NB4 (cell line): ENCODE results near the gene BUD13.

Experiments used
- DNase-seq: peaks from one replicate; pipeline ENCODE4 v3.0.0; 2010; ENCODE audit warnings: low read depth
- H3K4me3 ChIP-seq: one replicate; pipeline ENCODE4 v1.5.1; 2011; ENCODE audit warnings: mild to moderate bottlenecking, low read depth, low read length, moderate library complexity
- MYC ChIP-seq: IDR thresholded peaks from 2 replicates; pipeline ENCODE4 v1.6.1; 2011; ENCODE audit warnings: low read depth, low read length
- POLR2A ChIP-seq: IDR thresholded peaks from 2 replicates; pipeline ENCODE4 v1.6.1; 2011; ENCODE audit warnings: mild to moderate bottlenecking; ENCODE audit not compliant: insufficient read length; ENCODE audit errors: extremely low read depth
- TF ChIP-seq, protein P1 (sequence below): IDR thresholded peaks from 2 replicates; pipeline ENCODE4 v1.6.1; 2011; ENCODE audit warnings: low read depth, low read length
- TF ChIP-seq, protein P2 (sequence below): IDR thresholded peaks from one replicate; pipeline ENCODE4 v1.5.1; 2012; ENCODE audit warnings: low read depth, low read length

BUD13 gene

DNA sequence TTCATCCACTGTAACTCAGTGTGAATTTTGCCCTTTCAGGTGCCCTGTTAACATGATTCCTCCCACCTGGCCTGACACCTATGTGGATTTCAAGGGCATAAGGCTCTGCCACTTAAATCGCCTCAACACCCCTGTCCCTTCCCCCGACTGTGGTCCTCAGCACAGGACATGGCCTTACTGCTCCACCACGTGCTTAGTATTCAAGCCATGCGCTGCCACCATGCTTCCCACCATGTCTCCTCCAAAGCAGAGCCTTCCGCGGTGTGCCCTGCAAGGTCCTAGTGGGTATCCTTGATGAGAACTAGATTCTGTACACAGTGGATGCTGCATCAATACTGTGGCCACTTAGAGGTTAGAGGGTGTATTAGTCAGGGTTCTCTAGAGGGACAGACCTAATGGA, 51.9 kb downstream of the BUD13 start:
- DNase-seq: no peak
- no peak overlapping the region for H3K4me3 ChIP-seq
- TF ChIP-seq POLR2A: no peak
- TF ChIP-seq, protein P1, sequence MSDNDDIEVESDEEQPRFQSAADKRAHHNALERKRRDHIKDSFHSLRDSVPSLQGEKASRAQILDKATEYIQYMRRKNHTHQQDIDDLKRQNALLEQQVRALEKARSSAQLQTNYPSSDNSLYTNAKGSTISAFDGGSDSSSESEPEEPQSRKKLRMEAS: no peak
- TF ChIP-seq MYC: no peak

DNA sequence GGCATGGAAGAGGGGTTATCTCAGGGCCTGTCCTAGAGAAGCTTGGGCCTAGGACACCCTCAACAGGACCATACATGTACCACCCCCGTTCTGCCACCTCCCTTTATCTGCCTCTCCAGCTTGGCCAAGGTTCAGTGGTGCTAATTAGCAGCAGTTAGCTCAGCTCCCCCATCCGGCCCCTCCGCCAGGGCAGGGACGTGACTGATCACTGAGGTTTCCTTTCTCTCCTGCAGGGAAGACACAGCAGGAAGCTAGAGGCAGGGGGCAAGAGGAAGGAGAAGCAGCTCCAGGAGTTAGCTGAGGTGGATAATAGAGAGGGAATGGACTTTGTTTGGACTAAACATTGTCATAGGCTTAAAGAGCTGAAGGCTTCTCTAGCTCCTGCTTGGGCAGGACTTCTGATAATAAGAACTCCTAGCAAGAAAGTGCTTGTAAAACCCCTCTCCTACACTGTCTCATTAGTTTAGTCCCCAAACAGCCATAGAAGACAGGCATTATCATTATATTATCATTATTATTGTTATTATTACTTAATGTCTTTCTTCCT, 53.8 kb downstream of the BUD13 start:
- no peak for DNase-seq
- no peak for TF ChIP-seq MYC
- TF ChIP-seq, protein P1: no peak
- TF ChIP-seq, protein P2, sequence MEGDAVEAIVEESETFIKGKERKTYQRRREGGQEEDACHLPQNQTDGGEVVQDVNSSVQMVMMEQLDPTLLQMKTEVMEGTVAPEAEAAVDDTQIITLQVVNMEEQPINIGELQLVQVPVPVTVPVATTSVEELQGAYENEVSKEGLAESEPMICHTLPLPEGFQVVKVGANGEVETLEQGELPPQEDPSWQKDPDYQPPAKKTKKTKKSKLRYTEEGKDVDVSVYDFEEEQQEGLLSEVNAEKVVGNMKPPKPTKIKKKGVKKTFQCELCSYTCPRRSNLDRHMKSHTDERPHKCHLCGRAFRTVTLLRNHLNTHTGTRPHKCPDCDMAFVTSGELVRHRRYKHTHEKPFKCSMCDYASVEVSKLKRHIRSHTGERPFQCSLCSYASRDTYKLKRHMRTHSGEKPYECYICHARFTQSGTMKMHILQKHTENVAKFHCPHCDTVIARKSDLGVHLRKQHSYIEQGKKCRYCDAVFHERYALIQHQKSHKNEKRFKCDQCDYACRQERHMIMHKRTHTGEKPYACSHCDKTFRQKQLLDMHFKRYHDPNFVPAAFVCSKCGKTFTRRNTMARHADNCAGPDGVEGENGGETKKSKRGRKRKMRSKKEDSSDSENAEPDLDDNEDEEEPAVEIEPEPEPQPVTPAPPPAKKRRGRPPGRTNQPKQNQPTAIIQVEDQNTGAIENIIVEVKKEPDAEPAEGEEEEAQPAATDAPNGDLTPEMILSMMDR: no peak
- TF ChIP-seq POLR2A: no peak

DNA sequence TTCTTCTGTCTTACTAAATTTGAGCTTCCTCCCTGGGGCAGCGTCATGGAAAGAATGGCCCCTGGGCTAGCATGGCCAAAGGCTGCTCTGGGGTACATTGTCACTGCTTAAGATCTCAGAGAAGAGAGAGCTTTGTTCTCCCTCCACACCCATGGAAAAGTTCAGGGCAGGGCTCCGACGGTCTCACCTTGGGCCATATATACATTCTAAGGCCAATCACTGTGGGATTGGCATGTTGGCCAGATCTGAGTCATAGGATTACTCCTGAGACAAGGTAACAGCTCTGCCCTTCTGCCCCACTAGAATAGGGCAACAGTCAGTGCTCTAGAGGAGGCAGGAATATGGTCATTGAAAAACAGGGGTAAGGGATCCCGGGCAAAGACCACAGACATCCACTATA, 56.2 kb downstream of the BUD13 start:
- H3K4me3 ChIP-seq: no peak overlapping the region
- no peak for DNase-seq
- no peak for TF ChIP-seq POLR2A
- no peak for TF ChIP-seq MYC
- TF ChIP-seq, protein P1: no peak
- TF ChIP-seq, protein P2: no peak

More for the DNA sequence above, 53.8 kb downstream of the BUD13 start:
- no peak overlapping the region for H3K4me3 ChIP-seq

DNA sequence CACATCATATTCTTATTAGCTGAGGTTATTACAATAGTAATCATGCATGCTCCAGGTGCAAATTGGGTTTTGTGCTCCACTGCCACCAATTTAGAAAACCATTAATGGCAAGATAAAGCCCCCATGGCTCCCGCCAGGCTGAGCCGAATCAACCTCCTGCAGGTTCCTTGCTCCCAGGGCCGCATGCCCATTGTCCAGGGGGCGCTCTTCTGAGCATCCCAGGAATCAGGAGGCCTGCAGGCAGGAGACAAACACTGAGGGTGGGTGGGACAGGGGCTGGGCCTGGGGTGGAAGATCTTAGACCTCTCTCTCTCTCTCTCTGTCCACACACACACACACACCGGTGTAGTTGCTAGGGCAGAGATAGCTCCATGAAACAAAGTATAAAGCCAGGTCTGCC, 57.4 kb downstream of the BUD13 start:
- H3K4me3 ChIP-seq: no peak overlapping the region
- DNase-seq: no peak
- no peak for TF ChIP-seq POLR2A
- TF ChIP-seq, protein P2: no peak
- TF ChIP-seq, protein P1: no peak
- TF ChIP-seq MYC: no peak

DNA sequence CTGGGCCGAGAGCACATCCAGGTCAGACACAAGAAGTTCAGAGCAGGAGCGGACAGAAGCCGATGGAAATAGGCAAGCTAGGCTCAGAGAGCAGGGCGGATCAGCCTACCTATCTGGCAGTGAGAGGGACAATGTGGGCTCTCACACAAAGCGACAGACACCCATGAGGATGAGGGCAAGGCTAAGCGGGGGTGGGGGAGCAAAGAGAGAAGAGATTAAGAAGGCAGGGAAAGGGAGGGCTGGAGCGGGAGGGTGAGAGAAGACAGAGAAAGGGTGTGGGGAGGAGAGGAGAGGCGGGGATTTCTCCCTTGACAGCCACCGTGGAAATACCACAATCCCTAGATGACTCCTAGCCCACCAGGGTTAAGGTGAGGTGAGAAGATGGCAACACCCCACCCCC, 57.9 kb downstream of the BUD13 start:
- TF ChIP-seq, protein P2: no peak
- no peak for TF ChIP-seq MYC
- no peak for TF ChIP-seq POLR2A
- TF ChIP-seq, protein P1: no peak
- no peak for DNase-seq

DNA sequence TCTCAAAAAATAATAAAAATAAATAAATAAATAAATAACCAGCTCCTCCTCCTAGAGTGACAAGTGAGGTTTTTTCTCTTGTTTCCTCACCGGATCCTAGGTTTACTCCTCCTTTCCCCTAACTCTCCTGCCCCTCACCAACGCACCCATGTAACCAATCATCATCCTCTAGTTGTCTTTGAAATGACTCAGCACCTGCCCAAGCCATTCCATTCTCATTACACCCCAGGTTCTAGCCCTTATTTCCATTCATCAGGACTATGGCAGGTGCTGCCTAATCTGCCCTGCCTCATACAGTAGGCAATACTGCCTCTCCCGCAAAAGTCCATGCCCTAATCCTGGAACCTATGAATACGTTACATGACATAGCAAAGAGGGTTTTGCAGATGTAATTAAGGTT, 60.4 kb downstream of the BUD13 start:
- no peak overlapping the region for H3K4me3 ChIP-seq
- TF ChIP-seq, protein P1: no peak
- TF ChIP-seq MYC (no peak), POLR2A (no peak)
- DNase-seq: no peak

More for the DNA sequence above, 57.9 kb downstream of the BUD13 start:
- no peak overlapping the region for H3K4me3 ChIP-seq

DNA sequence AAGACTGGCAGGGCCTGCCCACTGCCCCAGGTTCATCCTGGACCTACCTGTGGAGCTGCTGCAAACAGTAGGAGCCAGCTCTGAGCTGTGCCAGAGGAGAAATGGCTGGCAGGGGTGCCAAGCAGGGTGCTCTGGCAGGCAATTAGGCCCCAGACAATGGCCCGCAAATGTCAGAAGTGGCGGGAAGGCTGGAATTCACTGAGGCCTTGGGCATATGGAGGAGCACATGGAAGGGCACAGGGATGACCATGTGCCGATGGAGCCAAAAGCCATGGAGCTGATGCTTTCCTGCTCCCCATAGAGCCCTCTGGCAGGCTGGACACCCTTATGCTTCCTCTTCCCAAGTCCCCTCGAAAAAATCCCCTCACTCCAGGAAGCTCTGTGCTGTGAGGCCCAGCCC, 62.0 kb downstream of the BUD13 start:
- TF ChIP-seq, protein P1: no peak
- TF ChIP-seq, protein P2: no peak
- no peak for DNase-seq
- no peak overlapping the region for H3K4me3 ChIP-seq
